Measurements from ENCODE around the gene DNASE1L3.
"Not testable (repeated sequence)": the region's sequence is repeated elsewhere in the genome, so short reads cannot be mapped to it uniquely, and the experiment has no call there.

The DNASE1L3 gene, protein sequence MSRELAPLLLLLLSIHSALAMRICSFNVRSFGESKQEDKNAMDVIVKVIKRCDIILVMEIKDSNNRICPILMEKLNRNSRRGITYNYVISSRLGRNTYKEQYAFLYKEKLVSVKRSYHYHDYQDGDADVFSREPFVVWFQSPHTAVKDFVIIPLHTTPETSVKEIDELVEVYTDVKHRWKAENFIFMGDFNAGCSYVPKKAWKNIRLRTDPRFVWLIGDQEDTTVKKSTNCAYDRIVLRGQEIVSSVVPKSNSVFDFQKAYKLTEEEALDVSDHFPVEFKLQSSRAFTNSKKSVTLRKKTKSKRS

DNA sequence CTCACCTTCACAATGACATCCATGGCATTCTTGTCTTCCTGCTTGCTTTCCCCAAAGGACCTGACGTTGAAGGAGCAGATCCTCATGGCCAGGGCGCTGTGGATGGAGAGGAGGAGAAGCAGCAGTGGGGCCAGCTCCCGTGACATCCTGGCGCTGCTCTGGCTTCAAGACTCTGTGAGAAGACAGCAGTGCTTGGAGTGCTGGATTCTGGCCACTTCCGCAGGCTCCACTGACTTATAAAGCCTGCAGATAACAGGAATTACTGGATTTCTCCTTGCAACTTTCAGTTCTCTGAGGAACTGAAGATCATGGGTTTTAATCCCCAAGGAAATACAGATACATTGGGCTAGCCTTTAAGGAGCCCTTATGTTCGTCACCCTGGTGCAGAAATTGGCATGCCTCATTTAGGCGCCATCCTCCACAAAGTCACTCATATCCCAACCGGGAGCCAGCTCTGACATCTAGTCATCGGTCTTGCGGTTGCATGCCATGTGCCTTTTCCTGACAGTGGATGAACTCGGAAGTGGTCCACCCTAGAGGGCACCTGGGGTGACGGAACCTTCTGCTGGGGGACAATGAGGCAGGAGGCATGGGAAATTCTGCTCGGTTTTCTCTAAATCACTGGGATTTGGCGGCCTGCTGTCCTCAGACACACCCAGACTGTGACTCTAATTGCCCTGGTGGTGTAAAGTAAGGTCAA is at the start of gene DNASE1L3:
Gene DNASE1L3, minus strand, starts transcription at position 212 of the 700 bp plus-strand sequence. Its CDS starts 66 bp downstream, at position 146.
- DNase-seq = no peak

DNA sequence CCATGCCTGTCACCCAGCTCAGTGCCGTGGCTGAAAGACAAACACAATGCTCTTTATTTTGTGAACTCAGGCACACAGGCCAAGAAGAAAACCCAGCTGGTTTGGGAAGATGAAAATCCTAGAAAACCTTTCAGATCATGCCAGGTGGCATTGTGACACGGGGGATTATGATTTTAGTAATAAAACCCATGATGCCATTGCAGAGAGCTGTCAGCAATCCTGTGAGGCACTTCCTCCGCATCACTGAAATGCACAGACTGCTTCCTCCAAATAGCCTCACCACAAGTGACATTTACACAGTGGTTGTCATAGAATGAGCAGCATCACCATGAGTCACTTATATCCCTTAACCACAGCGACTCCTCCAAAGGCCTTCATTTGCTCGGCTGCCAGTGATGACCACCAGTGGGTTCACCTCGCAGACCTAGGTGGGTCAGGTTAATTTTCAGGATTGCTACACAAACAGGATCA is 49.5 kb upstream of the DNASE1L3 start:
- DNase-seq = no peak

DNA sequence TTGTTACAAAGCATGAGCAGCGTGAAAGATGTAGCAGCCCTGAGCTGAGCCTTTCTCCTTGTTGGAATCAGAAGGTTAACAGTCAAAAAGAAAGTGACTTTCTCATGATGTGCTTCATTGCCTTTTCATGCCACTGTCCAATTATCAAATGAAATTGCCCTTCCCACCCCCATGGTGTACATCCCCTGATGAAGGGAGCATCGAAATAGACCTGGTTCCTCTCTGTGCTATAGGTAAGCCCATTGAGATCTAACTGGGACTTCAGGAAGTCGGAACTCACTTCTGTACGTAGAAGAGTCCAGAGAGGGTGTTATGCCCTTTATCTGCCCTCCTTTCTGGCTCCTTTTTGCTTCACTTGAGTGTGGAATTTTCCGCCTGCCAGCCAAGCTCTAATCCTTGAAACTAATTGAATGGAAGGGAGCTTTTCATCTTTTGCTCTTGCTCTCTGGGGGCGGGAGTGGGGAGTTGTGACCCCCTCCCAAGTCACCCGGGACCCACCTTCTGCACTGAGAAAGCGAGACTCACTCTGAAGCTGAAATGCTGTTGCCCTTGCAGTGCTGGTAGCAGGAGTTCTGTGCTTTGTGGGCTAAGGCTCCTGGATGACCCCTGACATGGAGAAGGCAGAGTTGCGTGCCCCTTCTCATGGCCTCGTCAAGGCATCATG is 47.8 kb upstream of the DNASE1L3 start:
- no peak for DNase-seq

DNA sequence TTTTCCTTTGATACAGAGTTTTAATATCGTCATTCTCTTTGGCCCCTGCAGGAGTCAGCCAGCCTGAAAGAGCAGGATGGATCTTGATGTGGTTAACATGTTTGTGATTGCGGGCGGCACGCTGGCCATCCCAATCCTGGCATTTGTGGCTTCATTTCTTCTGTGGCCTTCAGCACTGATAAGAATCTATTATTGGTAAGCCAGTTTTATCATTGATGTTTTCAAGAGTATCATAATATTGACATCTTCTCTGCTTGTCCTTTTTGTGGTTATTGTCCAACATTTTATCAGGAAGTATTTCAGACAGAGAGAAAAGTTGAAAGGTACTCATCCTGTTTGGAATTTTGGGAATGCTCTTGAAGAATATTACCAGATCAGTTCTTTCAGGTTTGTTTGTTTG is 45.7 kb upstream of the DNASE1L3 start:
- DNase-seq = no peak

DNA sequence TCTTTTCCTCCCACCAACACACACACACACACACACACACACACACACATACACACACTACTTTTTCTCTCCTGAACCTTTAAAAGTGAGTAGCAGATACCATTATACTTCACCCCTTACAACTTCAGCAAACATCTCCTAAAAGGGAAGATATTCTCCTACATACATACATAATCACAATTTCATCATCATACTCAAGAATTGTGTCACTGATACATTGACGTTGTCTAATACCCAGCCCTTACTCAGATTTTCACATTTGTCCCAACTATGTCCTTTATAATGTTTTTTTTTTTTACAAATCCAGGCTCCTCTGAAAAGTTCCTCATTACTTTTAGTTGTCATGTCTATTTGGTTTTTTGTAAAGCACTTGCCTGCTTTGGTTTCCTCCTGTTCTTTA is 45.3 kb upstream of the DNASE1L3 start:
- no peak for DNase-seq

DNA sequence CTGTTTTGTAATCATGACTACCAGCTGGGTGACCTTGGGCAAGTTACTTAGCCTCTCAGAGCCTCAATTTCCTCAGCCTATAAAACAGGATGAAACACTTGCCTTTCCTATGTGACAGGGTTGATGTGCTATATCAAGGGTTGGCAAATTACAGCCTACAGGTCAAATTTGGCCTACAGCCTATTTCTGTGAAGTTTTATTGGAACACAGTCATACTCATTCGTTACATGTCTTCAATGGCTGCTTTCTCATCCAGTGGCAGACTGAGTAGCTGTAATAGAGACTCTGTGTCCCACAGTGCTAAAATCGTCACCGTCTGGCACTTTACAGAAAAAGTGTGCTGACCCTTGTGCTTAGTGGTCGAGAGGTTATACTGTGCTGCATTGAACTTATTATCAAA is 43.4 kb upstream of the DNASE1L3 start:
- DNase-seq = no peak

DNA sequence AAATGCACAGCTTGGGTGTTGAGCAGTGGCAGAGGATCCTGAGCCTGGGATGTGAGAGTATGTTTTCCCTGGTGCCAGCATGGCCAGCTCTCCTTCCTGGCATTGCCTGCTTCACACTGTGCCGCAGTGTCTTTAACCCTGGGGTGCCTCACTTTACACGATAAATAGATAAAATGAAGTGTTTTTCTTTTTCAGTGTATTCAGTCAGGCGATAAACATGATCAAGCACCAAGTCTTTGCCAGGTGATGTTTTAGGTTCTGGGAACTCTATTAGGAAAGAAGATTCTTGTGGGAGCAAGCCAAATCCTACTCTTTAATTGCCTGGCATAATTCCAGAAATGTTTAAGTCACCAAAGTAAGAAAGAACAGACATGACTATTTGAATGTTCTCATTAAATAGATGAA is 40.9 kb upstream of the DNASE1L3 start:
- no peak for DNase-seq

DNA sequence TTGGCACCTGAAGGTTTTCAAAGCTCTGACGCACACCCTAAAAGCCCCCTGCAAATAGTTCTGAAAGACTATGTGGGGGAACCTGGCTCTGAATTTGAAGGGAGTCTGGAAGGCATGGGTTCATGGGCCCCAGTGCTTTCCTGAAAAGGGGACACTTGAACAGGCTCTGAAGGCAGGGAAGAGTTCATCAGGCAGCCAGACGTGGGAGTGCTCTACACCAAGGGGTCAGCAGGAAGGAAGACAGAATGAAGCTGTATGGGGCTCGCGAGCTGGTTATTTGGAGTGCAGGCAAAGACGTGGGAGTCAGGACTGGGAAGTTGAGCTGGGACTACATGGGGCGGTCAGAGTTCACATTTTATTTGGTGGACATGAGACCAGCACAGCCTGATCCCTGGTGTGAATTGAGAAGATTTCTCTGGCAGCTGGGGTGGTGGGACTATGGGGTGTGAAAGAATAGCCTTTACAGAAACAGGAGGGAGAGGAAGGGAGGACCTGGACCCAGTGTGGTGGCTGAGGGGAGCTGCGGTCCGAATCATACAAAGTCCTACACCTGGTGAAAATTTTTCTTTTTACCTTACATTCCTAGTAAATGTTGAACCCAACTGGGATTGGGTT is 39.4 kb upstream of the DNASE1L3 start:
- no peak for DNase-seq

DNA sequence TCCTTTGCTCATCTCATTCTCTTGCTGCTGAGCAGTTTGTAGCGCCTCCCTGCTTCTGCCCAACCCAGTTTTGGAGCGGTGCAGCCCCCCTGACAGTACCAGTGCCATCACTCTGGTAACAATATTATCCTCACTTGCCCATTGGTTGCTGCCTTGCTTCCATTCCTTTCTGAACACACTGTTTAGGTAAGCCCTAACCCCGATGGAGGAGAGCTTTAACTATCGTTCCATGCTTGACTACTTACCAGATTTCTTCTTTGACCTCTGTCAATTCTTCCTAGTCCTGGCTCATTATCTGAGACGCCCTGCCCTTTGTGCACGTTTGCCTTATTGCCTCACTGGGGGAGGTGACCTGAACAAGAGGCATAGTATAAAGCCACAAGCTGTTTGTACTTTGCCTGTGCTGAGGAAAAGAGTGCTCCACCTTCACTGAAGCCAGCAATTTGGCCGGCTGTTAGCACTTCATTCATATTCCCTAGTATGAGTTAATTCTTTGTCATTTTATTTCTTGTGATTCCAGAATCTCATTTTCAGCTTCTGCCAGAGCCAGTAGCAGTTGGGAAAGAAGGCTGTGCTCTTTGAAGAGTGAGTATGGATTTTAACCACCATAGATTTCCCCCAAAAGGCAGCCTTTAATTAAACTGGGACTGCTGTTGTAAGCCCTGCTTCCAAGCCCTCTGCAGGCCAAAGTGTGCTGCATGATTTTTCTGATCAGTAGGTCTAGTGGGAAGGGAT is 38.8 kb upstream of the DNASE1L3 start:
- no peak for DNase-seq

DNA sequence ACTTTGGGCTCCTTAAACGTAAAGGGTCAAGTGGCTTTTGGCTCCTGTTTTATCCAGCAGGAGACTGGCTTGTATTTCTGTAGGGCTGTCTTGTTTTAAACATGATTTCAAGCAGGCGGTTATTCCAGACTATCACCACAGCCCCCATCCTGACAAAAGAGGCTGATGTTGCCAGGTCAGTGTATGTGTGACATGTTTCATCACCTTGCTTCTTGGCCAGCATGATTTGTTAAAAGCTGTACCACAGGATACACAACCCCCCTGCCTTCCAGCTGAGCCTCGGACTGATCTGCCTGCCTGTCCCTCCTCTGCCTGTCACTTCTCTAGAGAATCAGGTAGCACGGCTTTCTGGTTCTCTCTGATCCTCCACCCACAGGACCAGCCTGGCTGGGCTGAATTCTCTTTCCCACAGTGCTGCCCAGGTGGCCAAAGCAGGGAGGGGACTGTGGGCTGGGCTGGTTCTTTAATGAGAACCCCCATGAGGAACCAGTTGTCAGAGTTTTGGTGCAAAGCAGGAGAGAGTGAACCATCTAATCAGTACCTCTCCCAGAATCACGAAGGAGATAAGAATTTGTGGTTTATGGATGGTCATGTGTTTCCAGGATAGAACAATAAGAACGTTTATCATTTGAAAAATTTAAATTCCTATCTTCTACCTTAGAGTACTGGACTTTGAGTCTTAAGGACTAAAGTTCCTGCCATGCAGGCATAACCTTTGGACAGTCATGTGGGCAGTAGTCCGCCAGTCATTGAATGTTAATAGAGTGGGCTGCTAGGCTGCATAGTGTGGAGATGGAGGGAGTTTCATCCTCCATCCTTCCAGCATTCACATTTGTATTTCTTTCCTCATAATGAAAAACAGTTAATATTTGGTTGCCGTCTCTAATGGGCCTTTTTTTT is 35.6 kb upstream of the DNASE1L3 start:
- no peak for DNase-seq

DNA sequence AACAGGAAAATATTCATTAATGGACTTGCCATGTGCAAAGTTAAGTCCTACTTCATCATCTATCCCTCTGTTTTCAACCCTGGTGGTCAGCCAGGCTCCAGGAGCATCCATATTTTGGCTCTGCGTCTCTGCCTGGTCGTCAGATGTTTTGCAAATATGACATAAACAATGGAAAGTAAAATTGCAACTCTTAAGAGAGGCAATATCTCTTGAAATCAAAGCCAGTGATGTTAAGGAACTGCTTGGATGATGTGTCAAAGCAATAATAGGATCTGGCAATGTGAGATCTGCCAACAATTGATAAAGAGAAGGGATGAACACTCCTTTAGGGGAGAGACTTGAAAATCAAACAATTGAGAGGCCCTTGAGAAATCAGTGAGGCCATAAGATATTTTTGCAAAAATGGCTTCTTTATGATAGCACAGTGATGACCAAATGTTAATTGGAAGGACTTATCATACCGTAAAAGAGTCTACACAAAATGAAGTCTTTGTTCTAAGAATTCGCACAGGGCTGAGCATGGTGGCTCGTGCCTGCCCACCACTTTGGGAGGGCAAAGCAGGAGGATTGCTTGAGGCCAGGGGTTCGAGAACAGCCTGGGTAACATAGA is 33.3 kb upstream of the DNASE1L3 start:
- DNase-seq = no peak

DNA sequence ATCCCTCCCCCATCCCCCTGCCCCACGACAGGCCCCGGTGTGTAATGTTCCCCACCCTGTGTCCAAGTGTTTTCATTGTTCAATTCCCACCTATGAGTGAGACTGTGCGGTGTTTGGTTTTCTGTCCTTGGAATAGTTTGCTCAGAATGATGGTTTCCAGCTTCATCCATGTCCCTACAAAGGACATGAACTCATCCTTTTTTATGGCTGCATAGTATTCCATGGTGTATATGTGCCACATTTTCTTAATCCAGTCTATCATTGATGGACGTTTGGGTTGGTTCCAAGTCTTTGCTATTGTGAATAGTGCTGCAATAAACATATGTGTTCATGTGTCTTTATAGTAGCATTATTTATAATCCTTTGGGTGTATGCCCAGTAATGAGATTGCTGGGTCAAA is 32.1 kb upstream of the DNASE1L3 start:
- DNase-seq = not testable (repeated sequence)

DNA sequence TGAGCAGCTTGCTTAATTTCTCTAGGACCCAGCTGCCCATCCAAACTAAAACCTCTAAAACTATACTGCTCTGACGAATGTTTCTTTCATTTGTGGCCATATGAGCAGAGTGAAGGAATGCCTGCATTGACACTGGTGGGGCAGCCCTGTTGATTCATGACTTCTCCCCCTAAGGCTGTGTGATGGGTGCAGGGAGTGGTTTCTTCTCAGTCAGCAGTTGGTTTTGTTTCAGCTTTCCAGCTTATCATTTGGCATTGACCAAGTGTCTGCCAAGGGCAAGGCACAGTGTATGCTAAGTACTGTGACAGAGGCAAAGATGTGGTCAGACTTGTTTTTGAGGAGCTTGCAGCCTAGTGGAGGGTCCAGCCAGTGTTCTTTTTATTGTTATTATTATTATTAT is 31.6 kb upstream of the DNASE1L3 start:
- DNase-seq = no peak

DNA sequence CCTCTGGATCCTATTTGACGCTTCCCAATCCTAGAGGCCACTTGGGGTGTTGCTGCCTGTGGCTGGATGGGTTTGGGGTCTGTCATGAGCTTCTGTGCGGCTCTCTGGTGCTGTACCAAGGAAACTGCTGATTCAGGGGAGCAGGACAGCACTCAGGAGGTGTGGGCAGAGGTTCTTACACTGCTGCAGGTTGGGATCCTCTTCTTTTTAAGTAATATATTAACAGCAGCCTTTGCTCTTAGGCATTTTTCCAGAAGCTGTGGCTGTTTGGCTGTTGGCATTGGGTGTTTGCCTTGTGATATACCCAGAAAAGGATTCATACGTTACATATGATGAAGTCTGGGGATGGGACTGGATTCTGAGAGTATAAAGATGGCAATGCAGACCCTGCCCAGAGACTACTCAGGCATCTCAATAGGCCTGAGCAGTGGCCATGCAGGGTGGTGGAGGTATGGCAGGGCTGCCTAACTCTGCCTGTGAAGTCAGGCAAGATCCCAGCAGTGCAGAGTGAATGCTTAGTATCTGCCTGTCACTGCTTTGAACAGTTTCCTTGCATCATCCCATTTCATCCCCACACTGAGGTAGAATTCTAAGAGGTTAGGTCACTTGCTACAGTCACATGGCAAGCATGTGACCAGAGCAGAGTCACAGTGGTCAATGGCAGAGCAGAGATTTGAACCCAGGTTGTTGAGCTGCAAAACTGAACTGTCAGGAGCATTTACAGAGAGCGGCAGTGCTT is 30.7 kb upstream of the DNASE1L3 start:
- DNase-seq = no peak

DNA sequence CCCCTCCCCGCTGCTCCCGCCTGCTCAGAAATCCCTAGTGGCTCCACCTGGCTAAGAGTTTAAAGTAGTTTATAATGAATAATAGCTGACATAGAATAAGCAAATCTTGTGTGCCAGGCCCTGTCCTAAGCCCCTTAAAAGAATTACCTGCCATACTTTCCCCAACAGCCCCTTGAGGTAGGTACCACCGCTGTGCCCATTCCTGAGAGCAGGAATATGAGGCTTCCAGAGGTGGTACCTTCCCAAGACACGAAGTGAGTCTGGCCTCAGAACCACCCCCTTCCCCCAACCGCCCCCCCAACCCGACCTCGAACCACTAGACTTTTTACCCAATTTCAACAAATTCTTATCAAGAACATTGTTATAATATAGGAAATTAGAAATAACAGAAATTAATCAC is 28.1 kb upstream of the DNASE1L3 start:
- DNase-seq = no peak

DNA sequence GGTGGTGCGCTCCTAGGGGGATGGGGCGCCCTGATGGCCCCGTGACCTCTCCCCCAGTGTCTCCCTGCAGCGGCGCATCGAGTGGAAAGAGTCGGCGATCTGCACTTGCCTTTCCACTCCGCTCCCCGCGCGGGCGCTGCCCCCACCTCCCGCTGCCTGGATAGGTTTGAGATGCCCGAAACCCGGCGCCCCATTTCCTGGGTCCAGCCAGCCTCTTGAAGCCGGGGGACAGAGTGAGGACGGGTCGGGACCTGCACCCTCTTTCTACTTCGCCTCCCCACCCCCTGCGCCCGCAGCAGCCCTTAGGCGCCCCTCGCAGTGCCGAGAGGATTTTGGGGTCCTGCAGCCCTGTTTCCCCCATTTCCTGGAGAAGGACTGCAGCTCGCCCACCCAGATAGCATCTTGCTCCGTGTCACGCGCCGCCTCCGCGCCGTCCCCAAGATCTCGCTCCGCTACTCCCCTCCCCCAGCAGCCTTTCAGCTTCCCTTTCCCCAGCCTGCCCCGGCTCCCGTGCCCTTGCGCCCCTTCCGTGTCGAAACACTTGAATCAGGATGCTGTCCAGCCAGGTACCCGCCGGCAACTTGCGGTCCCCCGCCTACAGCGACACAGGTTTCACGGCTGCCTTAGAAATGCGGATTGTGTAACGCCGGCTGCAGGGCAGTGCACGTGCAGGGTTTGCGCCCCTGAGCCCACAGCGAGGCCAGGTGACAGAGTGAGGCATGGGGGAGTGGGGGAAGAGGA is 27.3 kb upstream of the DNASE1L3 start:
- DNase-seq = no peak

DNA sequence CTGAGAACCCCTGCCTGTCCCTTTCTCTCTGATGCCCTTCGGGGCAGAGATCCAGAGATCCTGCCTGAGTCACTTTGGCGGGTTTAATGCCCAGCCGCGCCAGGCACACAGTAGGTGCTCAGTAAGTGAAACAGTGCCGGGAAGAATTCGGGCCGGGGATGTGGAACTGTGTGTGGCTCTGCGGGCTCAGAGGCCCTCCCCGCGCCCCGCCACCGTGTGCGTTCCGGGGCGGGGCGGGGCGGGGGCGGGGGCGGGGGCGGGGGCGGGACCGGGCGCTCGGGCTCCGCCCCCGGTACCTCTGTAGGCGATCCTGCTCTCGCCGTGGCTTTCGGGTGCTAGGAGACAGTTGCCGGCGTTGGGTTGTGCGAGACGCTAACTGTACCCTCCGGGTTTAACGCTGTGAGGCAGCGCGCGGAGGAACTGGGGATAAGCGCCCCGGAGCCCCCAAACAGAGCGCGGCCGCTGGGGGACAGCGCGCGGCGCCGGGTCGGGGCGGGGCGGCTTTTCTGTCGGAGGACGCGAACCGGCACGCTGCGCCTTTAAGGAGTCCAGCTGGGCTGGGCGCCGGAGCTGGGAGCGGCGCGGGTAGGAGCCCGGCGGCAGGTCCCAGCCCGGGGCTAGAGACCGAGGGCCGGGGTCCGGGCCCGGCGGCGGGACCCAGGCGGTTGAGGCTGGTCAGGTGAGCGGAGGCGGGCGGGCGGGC is 26.6 kb upstream of the DNASE1L3 start, which contains the start of gene ABHD6:
Gene ABHD6, plus strand, starts transcription at position 555 of the 703 bp plus-strand sequence. CDS start 18,795 bp downstream, outside the sequence.
- peak; percentile 27 for DNase-seq

DNA sequence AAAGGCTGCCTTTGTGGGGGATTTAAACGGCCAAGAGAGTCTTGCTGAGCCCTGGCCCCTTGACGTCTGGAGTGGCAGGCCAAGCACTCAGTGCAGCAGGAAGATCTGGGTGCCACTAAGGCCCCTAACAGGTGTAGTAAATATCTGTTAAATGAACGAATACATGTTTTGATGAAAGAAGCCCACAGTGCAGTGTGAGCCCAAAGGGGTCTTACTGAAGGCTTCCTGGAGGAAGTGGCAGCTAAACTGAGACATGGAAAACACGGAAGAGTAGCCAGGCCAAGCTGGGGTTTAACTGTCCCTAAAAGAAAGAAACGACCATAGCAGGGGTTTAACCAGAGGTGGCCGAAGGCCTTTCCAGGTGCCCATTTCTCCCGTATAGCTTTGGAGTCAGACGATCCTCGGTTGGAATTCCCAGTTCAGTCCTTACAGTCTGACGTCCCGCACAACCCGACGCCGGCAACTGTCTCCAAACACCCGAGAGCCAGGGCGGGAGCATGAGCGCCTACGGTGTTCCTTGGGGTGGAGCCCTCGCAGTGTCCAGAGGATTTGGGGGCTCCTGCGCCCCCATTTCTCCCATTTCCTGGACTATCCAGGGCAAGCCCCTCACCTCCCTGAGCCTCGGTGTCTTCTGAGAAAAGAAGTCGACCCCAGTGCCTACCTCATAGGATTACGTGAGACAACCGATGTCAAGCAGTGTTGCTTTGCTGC is 25.9 kb upstream of the DNASE1L3 start:
- no peak for DNase-seq

All from NCI-H774 (cell line).